HG03558 (cell line): Measurements from ENCODE around the gene HOTAIR.

Experiments
- ATAC-seq: cut with Tn5 transposase; IDR thresholded peaks from one replicate; pipeline ENCODE4 v1.9.1; 2021; ENCODE audit warnings: moderate number of reproducible peaks; ENCODE audit not compliant: unreplicated experiment; ENCODE audit errors: extremely low read depth

HOTAIR gene

GRCh38 chr12:54000116-54001114, 25.7 kb upstream of the HOTAIR start, which contains the start of gene HOXC9:
Gene HOXC9, plus strand, starts transcription at chr12:54000161. Its CDS starts 28 bp downstream, at chr12:54000189.
- no peak for ATAC-seq

GRCh38 chr12:53999559-54000115, 24.9 kb upstream of the HOTAIR start:
- no peak for ATAC-seq

GRCh38 chr12:53998900-53999236, 24.1 kb upstream of the HOTAIR start:
- no peak for ATAC-seq

GRCh38 chr12:53998110-53998899, 23.6 kb upstream of the HOTAIR start:
- ATAC-seq, result no peak

GRCh38 chr12:53997204-53998109, 22.7 kb upstream of the HOTAIR start:
- ATAC-seq, result no peak

- ATAC-seq, result no peak
These were observed 21.8 kb upstream of the HOTAIR start for GRCh38 chr12:53996240-53997203.

- no peak for ATAC-seq
These were observed 20.9 kb upstream of the HOTAIR start for GRCh38 chr12:53995378-53996239.

GRCh38 chr12:53995002-53995377, 20.2 kb upstream of the HOTAIR start:
- ATAC-seq, result no peak

GRCh38 chr12:53994264-53995001, 19.7 kb upstream of the HOTAIR start:
- no peak for ATAC-seq

- no peak for ATAC-seq
These were observed 19.2 kb upstream of the HOTAIR start for GRCh38 chr12:53994009-53994263.

- no peak for ATAC-seq
These were observed 18.6 kb upstream of the HOTAIR start for GRCh38 chr12:53993162-53994008.

GRCh38 chr12:53992377-53992889, 17.7 kb upstream of the HOTAIR start:
- no peak for ATAC-seq

- no peak for ATAC-seq
These were observed 16.3 kb upstream of the HOTAIR start for GRCh38 chr12:53991077-53991460.

- no peak for ATAC-seq
These were observed 15.7 kb upstream of the HOTAIR start for GRCh38 chr12:53990311-53991076.

- ATAC-seq, result no peak
These were observed 14.7 kb upstream of the HOTAIR start for GRCh38 chr12:53989227-53990113.
